GM21528 (cell line): ENCODE data around the gene MOB3B.

Experiments
- ATAC-seq: cut with Tn5 transposase; IDR thresholded peaks from one replicate; pipeline ENCODE4 v1.9.1; 2021; ENCODE audit warnings: mild to moderate bottlenecking, moderate library complexity; ENCODE audit not compliant: unreplicated experiment, low FRiP score

The MOB3B gene

DNA sequence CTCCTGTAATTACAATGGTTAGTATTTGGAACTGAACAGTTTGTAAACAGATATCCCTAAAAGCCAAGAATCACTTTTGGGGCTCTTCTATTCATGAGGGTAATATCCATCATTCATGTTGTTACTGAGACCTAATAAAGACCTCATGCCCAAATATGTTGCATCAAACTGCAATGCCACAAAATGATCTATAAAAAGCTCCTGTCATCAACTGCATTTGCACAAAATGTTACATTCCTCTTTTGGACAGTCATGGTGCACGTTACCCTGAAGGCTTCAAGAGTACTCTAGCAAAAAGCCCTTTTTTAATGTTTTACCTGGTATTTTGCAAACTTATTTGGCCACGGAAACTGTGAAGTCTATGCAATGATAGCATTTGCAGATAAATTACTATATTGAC is 218.4 kb downstream of the MOB3B start:
- no peak for ATAC-seq

DNA sequence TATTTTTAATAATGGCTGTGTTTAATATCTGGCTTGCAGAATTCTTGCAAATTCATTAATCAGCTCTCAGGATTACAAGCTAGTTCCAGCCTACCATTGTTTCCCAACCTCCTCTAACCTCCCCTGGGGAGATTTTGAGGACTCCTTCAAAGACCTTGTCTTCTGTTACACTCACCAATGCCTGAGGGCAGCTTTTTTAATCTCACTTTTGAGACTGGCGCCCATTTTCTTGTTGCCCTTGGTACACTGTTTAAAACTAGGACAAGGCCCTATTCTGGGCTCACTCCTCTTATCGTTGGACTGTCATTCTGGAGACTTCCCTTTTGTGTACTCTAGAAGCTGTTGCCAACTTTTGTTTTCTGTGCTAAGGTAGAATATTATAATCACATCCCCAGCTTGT is 219.0 kb downstream of the MOB3B start:
- no peak for ATAC-seq

DNA sequence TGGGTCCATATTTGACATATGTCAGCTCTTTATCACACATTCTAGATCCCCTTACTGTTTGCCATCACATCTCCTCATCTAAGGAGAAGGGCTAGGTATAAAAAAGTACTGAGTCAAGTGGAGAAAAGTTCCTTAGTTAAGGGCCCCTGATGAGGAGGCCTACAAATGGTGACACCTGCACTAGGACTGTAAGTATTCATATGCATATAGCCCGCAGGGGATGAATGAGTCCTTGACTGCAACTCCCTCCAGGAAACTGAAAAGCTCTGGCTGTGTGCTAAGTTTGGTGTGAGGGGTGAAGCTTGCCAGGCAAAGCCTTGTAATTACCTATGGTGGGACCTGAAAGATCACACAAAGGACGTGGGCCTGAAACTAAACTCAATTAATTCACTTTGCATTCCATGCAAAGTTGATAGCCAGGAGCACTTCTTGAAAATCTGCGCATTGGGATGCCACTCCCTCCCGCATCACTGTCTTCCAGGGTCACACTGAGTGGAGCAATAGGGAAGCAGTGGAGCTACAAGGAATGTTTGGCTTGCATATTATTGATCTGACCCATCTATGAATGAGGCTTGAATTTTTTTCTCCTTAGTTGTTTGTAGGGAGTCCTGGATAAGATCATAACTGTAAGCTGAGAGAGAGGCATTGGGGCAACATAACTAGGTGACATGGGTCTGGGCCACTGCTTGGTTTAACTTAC is 220.8 kb downstream of the MOB3B start:
- ATAC-seq, result no peak

DNA sequence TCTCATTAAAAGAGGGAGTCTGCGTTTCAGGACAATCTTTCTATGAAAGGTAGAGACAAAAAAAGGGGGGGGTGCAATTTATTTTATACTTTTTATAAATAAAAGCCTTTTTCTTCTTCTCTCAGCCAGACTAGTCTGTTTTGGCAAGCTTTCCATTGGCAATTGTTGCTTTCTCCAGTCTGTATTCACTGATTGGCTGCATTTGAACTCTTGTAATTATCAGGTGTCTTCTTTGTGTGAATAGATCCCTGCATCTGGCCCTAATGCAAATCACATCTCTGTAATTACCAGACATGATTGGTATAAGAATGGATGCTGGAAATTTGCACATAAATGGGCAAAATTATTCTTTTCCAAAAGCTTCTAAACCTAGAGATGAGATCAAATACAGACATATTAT is 225.1 kb downstream of the MOB3B start:
- ATAC-seq, result no peak

DNA sequence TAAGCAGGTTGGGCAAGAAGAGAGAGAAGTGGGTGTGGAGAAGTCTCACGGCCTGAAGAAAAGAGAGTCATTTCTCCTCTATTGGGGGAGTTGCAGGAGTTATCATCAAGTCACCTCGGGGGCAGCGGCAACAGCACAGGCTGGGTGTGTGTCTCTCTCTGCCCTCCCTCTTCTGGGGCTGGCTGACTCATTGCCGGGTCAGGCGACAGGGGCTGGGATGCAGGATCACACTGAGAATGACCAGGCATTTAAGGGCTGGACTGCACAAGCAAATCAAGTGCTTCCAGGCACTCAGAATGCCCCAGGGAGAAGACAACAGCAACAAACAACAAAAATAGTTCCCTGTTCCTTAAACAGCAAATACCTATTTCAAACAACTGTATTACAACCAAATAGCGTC is 226.4 kb downstream of the MOB3B start:
- no peak for ATAC-seq

DNA sequence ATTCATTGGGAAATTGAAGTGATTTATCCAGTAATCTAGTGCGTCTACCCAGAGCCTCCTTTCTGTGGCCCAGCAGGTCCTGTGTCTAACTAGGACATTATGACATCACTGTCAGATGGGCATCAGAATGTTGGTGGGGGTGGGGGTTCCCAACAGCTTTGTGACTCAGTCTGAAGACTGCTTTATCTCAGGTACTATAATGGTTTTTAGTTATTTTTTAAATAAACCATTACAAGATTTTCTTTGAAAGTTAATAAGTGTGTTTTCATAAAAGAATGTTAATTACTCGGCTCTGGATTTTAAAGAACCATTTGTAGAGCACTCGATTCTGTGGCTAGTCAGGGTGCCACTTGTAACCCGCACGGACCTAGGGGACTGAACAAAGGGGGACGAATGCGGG is 232.6 kb downstream of the MOB3B start, which contains the start of gene EQTN:
Gene EQTN, minus strand, starts transcription at position 101 of the 400 bp plus-strand sequence. Its CDS starts 95 bp downstream, at position 6.
- no peak for ATAC-seq

DNA sequence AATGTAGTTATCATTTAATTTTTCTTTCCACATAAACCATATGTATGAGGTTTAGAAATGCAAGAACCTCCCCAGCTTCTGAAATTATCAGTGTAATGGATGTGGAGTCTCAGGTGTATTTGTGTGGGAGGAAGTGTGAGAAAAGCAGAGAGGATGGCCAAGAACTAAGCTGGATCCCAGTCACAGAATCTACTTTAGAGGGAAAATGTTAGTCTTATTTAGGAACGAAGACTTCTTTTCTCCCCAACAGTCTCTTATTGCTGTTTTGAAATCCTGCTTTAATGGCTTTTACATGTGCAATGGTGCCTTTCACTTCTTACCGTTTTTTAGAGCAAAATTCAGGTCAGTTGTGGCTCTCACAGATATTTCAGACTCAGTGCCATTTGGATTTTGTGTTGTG is 235.6 kb downstream of the MOB3B start:
- no peak for ATAC-seq

DNA sequence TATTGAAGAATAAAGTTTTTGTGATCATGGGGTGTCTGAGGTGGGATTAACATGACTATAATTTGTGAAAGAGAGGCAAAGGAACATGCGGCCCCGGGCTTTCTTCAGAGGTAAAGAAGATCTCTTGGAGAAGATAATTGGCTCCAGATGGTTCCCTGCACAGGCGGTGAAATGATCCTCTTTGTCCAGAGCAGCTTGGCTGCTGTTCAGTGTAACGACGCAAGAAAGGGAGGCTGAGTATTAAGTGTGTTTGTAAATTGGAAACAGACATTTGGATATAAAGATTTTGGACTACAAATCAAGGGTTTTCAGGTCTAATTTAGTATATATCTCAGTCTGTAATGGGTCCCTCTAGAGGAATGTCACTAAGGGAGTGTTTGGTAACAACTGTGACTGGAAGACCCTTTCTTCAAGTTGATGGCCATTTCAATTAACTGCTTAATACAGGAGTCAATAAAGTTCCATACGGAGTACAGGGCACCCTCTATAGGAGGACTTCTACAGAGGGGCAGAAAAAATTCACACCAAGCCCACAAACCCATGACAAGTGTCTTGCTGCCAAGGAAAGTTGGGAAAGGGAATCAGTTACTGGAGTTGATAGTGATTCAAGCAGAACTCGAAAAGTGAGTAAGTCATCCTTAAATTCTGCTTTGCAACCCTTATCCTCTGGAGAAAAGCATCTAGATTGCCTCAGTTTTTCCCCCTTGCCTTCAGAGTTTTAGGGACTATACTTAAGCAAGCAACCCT is 236.8 kb downstream of the MOB3B start:
- no peak for ATAC-seq

DNA sequence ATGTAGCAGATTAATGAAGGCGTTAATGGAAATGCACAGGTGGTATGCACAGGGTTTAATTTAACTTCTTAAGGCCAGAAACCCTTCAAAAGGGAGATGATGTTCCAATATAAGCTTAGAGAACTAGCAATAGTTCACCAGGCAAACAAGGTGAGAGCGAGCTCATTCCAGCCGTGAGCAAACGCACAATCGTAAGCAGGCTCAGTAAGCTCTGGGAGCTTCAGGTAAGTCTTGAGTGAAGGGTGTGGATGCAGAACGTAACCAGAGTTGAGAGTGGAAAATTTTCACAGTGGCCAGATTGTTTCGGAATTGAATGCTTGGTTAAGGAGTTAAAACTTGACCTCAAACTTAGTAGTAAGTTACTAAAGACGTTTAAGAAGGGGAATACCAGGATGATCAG is 238.3 kb downstream of the MOB3B start:
- ATAC-seq, result no peak

DNA sequence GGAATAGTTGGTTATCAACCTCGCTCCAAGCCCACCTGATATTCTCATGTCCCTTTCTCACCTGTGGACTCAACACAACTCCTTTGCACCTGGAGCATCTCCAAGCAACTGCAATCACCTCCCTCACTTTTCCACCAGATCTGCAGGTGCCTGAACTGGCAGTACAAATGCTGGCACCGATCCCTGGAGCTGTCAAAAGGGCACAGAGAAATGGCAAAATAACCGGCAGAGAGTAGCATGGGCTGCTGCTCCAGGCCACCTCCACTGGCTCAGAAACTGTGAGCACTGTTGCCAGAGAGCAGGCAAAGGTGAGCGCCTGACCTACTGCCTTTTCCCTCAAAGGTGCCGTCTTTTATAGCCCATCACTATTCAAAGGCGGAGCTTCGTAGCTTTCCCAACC is 247.3 kb downstream of the MOB3B start:
- ATAC-seq, result no peak

DNA sequence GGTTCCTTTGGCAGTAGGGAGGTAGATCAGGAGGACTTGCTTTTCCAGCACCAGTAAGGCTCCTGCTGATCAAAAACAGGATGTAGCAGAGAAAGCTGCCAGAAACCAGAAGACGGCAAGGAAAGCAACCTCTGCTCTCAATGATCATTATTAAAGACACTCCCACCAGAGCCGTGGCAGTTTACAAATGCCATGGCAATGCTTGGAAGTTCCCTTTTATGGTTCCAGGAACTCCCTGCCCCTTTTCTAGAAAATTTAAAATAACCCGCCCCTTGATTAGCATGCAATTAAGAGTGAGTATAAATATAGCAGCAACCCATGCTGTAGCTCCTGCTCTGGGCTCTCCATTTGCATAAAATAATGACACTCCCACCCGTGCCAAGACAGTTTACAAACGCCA is 248.8 kb downstream of the MOB3B start:
- ATAC-seq, result no peak

DNA sequence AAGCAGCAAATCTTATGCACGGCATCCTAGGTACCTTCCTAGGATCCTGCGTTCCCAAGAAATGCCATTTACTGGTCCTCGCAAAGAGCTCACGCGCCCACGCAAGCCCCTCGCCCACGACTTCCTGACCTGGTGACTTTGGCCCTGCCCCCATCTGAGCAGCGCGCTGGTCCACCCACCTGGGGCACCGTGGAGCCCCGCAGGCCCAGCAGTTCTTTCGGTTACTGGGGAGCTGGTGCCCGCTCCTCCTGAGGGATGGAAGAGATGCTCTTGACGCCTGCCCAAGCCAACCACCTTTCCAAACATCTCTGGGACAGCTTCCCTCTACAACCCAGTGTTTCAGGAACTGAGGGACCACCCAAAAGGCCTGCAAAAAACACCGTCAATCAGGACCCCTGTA is 249.4 kb downstream of the MOB3B start:
- ATAC-seq, result no peak

DNA sequence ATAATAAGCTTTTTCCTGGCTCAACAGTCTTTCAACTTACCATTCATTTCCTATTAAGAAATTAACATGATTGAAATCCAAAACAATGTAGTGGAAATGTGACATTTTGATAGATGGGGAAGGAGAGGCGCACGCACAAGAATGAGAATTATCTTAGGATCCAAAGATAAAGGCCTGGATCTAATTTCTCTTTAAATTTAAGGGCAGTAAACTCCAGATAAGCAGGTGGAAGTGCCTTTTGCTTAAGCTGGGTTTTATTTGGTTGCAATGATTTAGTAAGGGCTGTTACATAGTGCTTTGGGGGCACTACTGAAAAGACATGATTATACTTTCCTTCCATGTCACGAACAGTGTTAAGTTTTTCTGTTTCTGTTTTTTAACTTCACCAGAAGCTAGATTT is 250.0 kb downstream of the MOB3B start:
- ATAC-seq, result no peak

DNA sequence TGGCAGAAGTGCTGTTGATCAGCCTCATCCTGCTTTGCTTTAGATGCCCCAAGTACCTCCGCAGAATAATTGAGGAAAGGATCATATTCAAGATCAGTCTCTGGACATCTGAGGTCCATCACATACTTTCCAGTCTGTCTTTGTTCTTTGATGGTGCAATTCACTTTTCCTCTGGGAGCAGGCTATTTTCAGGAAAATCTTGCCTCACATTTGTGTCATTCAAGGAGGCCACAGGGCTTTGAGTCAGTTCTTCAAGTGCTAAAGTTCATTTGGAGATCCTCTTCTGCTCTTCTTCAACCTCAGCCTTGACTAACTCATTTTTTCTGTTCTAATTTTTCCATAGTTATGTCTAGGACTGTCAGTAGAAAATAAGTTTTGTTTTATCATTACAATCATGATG is 251.2 kb downstream of the MOB3B start:
- no peak for ATAC-seq

DNA sequence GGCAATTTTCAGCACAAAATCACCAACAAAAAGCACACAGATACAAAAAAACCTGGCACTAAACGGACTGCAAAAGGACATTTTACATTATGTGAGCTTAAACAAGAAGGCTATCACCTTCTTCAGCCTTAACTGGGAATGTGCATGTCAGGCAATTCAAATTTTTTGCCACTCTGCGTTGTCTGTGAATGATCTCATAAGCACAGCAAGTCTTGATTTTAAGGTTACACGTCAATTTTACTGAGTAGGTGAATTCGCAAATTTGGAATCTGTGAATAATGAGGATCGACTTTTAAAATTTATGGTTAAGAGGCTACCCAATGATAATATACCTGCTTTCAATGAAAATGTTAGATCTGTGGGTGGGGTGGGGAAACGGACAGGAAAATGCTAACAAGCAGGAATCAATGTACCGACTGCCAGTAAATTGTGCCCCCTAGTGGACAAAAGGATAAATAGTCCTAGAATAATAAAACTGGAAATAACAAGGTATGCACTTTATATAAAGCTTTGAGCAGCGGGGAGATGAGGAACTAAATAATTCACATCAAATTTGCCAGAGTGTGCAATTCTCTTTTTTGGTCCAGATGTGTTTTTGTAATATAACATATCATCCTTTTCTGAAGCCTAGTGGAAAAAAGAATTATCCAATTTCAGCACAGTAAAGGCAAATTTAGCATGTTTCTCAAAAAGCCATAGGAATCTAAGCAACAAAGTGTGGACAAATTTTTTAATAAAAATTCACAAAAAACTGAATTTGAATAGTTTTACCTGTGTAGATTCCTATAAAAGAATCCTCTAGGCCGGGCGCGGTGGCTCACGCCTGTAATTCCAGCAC is 253.2 kb downstream of the MOB3B start:
- peak; percentile 63 for ATAC-seq
